HG03280 (cell line): Measurements from ENCODE around the gene FOXJ1.

Source experiments
- ATAC-seq: cut with Tn5 transposase; IDR thresholded peaks from one replicate; pipeline ENCODE4 v1.9.1; 2021; ENCODE audit warnings: mild to moderate bottlenecking, moderate library complexity; ENCODE audit not compliant: unreplicated experiment

The FOXJ1 gene

DNA sequence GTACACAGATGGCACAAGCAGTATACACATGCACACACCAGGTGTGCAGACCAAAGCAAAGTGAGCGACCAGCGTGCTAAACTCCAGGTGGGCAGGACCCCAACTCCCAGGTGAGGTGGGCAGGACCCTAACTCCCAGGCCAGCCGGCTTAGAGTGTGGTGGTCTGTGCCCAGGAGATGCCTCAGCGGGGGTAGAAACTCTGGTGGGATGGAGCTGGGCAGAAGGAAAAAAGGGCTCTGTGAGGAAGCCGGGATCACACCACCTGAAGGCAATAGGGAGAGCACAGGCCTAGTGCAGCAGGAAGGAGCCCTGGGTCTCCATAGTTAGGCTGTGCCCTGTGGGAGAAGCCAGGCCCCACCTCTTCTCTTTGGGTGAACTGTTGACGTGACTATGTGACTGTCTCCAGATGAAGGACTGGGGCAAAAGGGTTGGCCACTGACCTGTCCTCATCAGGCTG, 1.6 kb upstream of the FOXJ1 start:
- no peak for ATAC-seq

GRCh38 chr17:76142039-76142584, 1.1 kb upstream of the FOXJ1 start:
- no peak for ATAC-seq

DNA sequence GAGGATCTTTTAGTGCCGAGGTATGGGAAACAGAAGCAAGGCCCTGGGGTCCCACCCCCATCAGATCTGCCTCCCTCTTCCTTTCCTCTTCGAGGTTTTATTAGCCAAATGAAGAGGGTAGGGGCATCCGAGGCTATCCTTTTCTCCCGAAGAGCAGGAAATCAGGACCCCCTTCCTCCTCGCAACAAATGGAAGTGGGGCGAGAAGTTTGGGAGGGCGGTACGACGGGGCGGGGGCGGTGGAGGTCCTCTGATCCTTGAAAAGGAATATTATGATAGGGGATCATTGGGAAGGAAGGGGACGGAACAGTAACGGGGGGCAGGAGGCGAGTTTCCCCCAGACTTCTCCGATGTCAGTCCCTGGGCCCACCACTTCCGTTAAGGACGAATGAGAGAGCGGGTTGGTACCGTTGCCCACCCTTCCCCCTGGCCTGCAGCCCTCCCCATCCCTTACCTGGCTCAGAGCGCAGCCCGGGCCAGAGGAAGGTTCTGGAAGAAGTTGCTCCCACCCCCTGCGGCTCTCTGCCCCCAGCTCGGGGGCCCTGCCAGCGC, 309 bp downstream of the FOXJ1 start:
- ATAC-seq, result no peak

- no peak for ATAC-seq
Measured at GRCh38 chr17:76139801-76140660, 1.0 kb downstream of the FOXJ1 start.

GRCh38 chr17:76138896-76139752, 1.9 kb downstream of the FOXJ1 start:
- no peak for ATAC-seq

- no peak for ATAC-seq
Measured at GRCh38 chr17:76138234-76138895, 2.7 kb downstream of the FOXJ1 start.

DNA sequence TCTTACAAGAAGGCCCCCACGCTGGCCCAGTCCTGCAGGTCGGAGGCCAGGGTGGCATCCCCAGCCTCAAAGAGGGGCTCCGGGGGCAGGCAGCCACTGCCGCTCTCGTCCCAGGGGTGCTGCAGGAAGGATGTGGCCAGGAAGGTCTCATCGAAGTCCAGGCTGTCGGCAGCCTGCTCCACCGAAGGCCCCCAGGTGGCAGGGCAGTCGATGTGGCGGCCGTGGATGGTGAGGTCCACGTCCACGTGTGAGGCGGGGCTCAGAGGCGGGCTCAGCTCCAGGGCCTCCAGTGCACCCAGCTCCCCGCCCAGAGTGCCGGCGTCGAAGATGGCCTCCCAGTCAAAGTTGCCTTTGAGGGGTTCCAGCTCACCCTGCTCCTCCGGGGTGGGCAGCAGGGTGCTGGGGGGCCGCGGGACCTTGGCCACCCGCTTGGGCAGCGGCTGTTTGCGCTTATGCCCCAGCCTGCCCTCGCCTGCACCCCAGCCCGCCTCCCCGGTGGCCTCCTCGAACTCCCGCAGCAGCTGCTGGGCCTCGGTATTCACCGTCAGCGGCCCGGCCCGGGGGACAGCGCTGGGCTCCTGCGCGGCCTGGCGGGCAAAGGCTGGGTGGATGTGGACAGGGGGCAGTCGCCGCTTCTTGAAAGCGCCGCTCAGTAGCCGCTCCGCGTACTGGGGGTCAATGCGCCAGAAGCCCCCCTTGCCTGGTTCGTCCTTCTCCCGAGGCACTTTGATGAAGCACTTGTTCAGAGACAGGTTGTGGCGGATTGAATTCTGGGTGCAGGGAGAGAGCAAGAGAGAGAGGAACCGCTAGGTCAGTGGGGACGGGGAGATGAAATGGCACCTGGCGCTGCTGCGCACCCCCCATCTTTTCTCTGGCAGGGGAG, 3.5 kb downstream of the FOXJ1 start:
- ATAC-seq, result no peak

DNA sequence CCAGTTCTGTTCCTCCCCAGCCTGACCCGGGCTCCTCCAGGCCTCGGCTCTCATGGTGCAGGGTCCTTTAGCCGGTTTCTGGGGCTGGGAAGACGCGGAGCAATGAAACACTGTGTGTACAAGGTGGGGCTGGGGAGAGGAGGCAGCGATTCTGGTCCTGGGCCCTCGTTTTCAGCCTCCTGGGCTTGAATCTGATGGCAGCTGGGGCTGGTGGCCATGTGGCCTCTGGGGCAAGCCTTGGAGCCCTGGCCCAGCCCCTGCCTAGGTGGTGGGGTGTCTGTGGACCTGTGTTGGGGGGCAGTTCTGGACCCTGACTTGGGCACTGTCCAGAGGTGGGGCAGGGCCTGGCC, 4.1 kb downstream of the FOXJ1 start:
- no peak for ATAC-seq

DNA sequence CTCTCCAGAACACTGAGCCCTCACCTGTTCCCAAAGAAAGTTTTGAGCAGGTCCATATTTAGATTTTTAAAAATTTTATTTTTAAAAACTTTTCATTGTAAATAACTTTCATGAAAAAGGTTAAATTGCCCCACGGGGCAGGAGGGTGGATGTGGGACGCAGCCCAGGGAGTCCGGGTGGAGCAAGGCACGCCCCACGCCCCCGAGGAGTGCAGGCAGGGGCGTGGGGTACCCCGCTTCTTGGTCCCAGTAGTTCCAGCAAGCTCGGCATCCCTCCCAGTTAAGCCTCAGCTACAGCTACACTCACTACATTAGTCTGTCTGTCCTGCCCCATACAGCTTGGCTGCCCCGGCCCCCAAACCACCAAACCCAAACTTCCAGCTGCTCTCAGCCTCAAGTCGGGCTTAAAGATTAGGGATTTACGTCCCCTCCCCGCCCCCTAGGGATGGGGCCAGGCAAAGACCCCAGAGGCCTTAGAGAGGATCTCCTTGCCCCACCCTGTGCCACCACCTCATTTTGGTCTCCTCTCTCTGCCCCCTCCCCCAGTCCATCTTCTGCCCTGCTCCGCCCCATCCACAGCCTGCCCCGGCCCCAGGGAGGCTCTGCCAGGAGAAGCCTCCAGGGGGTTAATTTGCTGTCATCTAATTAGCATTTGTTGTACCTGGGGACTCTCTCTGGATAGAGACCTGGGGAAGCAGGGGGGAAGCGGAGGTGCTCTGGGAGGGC, 4.6 kb downstream of the FOXJ1 start:
- ATAC-seq, result no peak

DNA sequence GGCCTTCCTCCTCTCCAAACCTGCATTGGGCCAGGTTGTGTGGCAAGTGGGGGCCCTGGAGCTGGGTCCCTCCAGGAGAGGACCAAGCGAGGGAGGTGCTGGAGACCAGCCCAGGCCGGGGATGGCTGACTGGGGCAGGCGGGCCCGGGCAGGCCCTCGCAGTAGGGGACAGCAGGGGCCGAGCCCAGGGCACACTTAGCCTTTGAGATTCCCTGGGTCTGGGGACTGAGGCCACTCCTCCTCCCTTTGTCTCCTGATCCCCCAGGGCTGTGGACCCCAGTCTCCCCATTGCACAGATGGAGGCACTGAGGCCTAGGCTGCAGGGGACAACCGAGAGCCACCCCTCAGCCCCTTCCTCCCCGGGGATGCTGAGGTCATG, 5.2 kb downstream of the FOXJ1 start:
- no peak for ATAC-seq

DNA sequence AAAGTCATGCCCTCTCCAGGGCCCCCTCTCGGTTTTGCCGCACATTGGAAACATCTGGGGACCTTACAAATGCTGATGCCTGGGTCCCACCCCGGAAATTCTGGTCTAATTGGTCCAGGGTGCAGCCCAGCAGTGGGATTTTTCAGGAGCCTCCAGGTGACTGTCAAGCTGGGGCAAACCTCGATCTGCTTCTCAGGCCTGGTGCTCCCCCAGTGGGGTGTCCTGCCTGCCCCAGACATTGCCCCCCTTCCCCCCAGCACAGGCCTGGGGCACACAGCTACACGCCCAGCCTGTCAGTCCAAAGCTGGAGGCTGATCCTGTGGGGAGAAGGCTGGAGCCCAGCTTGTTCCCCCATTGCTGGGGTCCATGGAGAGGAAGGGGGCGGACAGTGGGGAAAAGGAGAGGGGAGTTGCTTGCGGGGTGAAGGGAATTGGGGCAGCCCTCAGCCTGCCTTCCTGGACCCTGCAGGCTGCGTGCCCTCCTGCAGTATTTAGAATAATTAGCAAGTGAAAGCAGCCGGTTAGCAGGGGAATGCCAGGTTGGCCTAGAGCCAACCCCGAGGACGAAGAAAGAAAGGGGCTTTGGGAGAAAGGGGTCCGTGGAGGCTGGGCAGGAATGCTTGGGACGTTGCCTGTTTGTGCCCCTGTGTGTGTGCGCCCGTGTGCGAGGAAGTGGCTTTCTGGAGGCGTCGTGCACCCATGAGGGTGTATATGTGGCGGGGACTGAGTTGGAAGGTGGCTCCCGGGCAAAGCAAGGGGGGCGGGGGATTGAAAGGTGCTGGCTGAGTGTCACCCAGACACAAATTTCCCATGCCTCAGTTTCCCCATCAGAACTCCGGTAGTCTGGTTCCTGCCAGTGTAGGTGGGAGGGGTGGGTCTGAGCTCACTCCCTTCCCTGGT, 5.9 kb downstream of the FOXJ1 start:
- no peak for ATAC-seq

DNA sequence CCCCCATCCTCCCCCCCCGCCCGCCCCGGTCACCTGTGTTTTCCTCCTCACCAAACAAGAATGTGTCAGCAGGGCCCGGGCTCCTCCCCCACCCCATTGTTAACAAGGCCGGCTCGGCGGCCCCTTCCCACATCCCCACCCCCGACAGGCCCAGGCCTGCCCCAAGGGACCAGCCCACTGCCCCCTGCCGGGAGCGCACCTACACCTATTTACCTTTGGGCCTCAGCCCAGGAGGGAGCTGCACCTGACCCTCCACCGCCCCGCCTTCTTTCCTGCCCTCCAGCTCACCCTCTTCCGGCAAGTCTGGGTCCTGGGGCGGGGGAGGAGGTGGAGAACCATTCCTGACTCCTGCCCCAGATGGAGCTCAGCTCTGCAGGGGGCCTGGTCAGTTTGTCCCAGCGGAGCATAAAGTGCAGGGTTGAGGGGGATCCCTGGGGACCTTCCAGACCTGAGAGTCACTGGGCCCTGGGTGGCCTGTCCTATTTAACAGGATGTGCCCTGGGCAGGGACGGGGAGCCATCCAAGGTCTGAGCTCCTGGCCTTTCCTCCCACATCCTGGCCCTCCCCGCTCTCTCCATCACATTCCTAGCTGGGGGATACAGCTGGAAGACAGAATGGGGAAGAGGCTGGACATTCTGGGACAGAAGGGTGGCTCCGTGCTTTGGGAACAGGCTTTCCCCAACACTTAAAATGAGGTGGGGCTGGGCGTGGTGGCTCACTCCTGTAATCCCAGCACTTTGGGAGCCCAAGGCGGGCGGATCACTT, 8.3 kb downstream of the FOXJ1 start:
- no peak for ATAC-seq

DNA sequence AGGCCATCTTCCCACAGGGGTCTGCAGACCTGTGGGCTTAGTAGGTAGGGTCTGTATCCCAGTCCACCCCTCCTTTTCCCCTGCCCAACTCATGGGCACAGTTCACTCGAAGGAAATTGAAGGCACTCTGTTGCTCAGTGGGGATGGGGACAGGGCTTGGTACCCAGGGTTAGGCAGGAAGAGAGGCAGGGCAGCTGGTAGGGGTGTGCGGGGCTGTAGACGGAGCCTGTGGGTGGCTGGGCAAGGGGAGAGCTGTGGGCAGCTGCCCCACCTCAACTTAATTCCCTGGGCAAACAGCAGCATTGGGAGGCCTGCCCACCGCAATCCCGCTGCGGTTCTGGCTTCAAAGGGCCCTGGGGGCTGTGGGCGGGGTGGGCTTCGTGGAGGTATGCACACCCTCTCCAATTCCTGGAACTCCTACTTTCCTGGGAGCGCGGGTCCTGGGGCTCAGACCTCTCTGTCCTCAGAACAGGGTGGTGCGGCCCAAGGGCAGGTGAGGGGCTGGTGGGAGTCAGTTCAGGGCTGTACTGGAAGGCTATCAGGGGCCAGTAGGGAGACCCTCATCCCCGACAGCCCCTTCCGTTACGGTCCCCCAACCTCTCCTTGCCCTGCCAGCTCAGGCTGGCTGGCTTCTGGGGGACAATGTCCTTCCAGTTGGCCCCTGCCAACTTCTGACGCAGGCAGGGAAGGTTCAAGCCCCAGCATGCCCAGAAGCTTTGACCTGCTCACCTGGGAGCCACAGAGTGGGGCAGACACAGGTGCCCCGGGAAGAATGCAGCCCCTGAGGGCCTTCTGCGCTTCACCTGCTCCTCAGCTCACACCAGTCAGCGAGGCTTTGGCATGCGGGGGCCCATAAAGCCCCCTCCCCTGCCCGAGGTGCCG, 9.1 kb downstream of the FOXJ1 start:
- ATAC-seq, result no peak

DNA sequence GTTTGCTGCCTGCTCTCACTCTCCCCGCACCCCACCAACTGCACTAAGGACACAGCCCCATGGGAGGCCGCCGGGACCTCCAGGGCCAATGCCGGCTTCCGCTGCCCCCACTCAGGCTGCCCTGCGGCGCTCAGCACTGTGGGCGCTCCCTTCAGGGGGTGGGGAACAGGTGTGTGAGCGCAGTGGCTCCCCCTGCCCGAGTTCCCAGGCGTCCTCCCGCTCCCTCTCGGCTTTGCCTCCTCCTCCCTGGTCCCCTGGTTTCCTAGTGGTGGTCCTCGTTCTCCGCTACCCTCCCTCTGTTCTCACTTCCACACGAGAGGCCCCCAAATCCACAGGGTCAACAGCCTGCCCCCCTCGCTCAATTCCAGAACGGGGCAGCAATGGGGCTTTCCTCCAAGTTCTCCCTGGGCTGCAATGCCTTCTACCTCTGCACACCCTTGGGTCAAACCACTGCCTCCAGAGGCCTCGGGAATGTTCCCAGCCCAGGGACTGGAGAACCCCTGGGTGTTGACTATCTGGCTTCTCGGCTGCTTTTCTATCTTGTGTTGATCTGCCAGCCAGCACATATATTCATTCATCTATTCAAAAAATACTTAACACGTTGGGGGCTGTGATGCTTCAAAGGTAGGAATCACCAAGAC, 9.9 kb downstream of the FOXJ1 start:
- ATAC-seq, result no peak

- ATAC-seq, result no peak
Measured at GRCh38 chr17:76130473-76130872, 10.6 kb downstream of the FOXJ1 start.

DNA sequence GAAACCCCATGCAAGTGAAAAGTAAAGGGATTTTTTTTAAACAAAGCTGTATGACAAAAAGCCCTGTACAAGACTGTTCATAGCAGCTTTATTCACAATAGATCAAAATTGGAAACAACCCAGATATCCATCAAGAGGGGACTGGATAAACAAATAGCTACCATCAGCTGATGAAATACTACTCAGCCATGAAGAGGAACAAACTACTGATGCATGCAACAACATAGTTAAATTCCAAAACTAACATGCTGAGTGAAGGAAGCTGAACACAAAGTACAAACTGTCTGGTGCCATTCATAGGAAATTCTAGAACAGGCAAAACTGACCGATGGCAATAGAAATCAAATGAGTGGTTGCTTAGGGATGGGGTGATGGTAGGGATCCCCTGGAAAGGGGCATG, 15.1 kb downstream of the FOXJ1 start:
- no peak for ATAC-seq
